PC-3 (cell line): ENCODE data around the gene MARF1. TPM values are rescaled to one million over a fixed set of nuclear protein-coding genes. Genes with fewer than 3 reads are reported as not detected.

ENCODE experiments used
- ATAC-seq: fragments of 200-7000 bp; cut with Tn5 transposase; 2 replicates; pipeline ENCODE4 v1.9.1; 2020; ENCODE audit warnings: mild to moderate bottlenecking, moderate library complexity
- BruUV-seq: library from RNA; stranded (reverse); fragments of 400-500 nt; replicated peaks from 2 replicates; lab custom pipeline; 2021; lab: Mats Ljungman, UMichigan
- CTCF ChIA-PET: fragments of 300-600 bp; sonication (Branson Sonifier 250); formaldehyde crosslinking; loops from one replicate; lab custom pipeline; 2022; ENCODE audit warnings: antibody characterized with exemption; lab: Charles Lee
- POLR2A ChIA-PET: fragments of 300-600 bp; sonication (Branson Sonifier 250); formaldehyde crosslinking; loops from one replicate; lab custom pipeline; 2022; ENCODE audit warnings: antibody characterized with exemption; ENCODE audit not compliant: unreplicated experiment; lab: Charles Lee
- DNase-seq: peaks from one replicate; pipeline ENCODE4 v3.0.0-alpha.2; 2015
- H2AFZ ChIP-seq: fragments of 300-600 bp; sonication (generic); 2 replicates; pipeline ENCODE4 v1.6.0; 2016; ENCODE audit warnings: antibody characterized with exemption, low read length
- H3F3A ChIP-seq: fragments of 300-600 bp; sonication (generic); one replicate; pipeline ENCODE4 v1.6.0; 2017; ENCODE audit warnings: antibody characterized with exemption, low read length, control low read depth, mild to moderate bottlenecking; ENCODE audit not compliant: unreplicated experiment
- H3K27ac ChIP-seq: fragments of 300-600 bp; sonication (generic); 2 replicates; pipeline ENCODE4 v1.5.1; 2016; ENCODE audit warnings: mild to moderate bottlenecking, low read length
- H3K27me3 ChIP-seq: fragments of 300-600 bp; sonication (generic); 2 replicates; pipeline ENCODE4 v1.6.1; 2016; ENCODE audit warnings: low read length, mixed read lengths
- H3K36me3 ChIP-seq: fragments of 300-600 bp; sonication (generic); 2 replicates; pipeline ENCODE4 v1.6.1; 2016; ENCODE audit warnings: low read depth, mixed run types, low read length, mixed read lengths
- H3K4me1 ChIP-seq: fragments of 300-600 bp; sonication (generic); 2 replicates; pipeline ENCODE4 v1.5.1; 2016; ENCODE audit warnings: low read length; ENCODE audit not compliant: insufficient read depth
- H3K4me2 ChIP-seq: fragments of 300-600 bp; sonication (generic); 2 replicates; pipeline ENCODE4 v1.6.0; 2016; ENCODE audit warnings: low read length
- H3K4me3 ChIP-seq: fragments of 300-600 bp; sonication (generic); 2 replicates; pipeline ENCODE4 v1.5.1; 2016; ENCODE audit warnings: mild to moderate bottlenecking, low read length, mixed read lengths
- H3K79me2 ChIP-seq: fragments of 300-600 bp; sonication (generic); 2 replicates; pipeline ENCODE4 v1.6.1; 2017; ENCODE audit warnings: low read length, mixed read lengths
- H3K9ac ChIP-seq: fragments of 300-600 bp; sonication (generic); 2 replicates; pipeline ENCODE4 v1.6.0; 2016; ENCODE audit warnings: mild to moderate bottlenecking, low read length
- H3K9me2 ChIP-seq: fragments of 300-600 bp; sonication (generic); replicated peaks from 2 replicates; pipeline ENCODE4 v1.6.1; 2016; ENCODE audit warnings: mixed run types, low read length, mixed read lengths
- H3K9me3 ChIP-seq: fragments of 300-600 bp; sonication (generic); 2 replicates; pipeline ENCODE4 v1.6.1; 2016; ENCODE audit warnings: low read length, mixed read lengths
- H4K20me1 ChIP-seq: fragments of 300-600 bp; sonication (generic); 2 replicates; pipeline ENCODE4 v1.6.1; 2016; ENCODE audit warnings: low read length, mixed read lengths
- CTCF ChIP-seq: fragments of 300-600 bp; sonication (generic); conservative IDR thresholded peaks from 2 replicates; pipeline ENCODE4 v1.5.1; 2017; ENCODE audit warnings: antibody characterized with exemption, low read depth, mild to moderate bottlenecking, low read length
- EZH2 ChIP-seq: fragments of 300-600 bp; sonication (generic); IDR thresholded peaks from one replicate; pipeline ENCODE4 v1.6.1; 2017; ENCODE audit warnings: antibody characterized with exemption, mild to moderate bottlenecking, low read length; ENCODE audit not compliant: unreplicated experiment
- EZH2phosphoT487 ChIP-seq: fragments of 300-600 bp; sonication (generic); IDR thresholded peaks from 2 replicates; pipeline ENCODE4 v1.6.1; 2018; ENCODE audit warnings: mild to moderate bottlenecking, antibody characterized with exemption, low read length, borderline replicate concordance
- intact Hi-C: fragments of 100-400 bp; cut with micrococcal nuclease; formaldehyde crosslinking; loops from 2 replicates; pipeline ENCODE4 v1.9.0; 2023
- total RNA-seq: library from RNA; depleted of rRNA; stranded (reverse); fragments of >200 nt; gene quantifications from 2 replicates; pipeline ENCODE4 v1.2.3, GENCODE V29; 2014

Gene MARF1
- total RNA-seq, 1 experiment from 2014 or later: 6.7 TPM

GRCh38 chr16:15597822-15598647 lies 44.9 kb downstream of the MARF1 start:
- no TSS peak for BruUV-seq
- Histone ChIP-seq H3K4me3 (no peak overlapping the region), H4K20me1 (no peaks in the 10 kb centered on the region), H3F3A (no peaks in the 10 kb centered on the region), H3K9me2 (no peaks in the 10 kb centered on the region), H3K36me3 (peaks cover 7% of the 10 kb centered on the region; the same call in 1 of the 2 replicates), H3K79me2 (no peaks in the 10 kb centered on the region), H3K9me3 (no peaks in the 10 kb centered on the region), H3K27ac (no peak overlapping the region), H3K4me2 (no peak overlapping the region), H3K4me1 (no peaks in the 10 kb centered on the region), H3K9ac (no peak overlapping the region), H3K27me3 (no peaks in the 10 kb centered on the region), H2AFZ (no peak overlapping the region)
- intact Hi-C loops: no loop called here
- TF ChIP-seq EZH2phosphoT487 (no peak), EZH2 (no peak), CTCF (no peak)
- POLR2A ChIA-PET: no interaction called here
- no peak for DNase-seq
- CTCF ChIA-PET: no interaction called here
- ATAC-seq: no peak

- H3K9me3 ChIP-seq: no peaks in the 10 kb centered on the region
- H3K9me2 ChIP-seq: no peaks in the 10 kb centered on the region
- H3K27me3 ChIP-seq: no peaks in the 10 kb centered on the region
- no peaks in the 10 kb centered on the region for H3K4me1 ChIP-seq
- no peaks in the 10 kb centered on the region for H4K20me1 ChIP-seq
- ATAC-seq (no peak), DNase-seq (no peak)
- POLR2A ChIA-PET: no interaction called here
- intact Hi-C loops: no loop called here
- no peak overlapping the region for H3K9ac ChIP-seq
- H2AFZ ChIP-seq: no peak overlapping the region
- no TSS peak for BruUV-seq
- H3K36me3 ChIP-seq: peaks cover 7% of the 10 kb centered on the region; the same call in 1 of the 2 replicates
- TF ChIP-seq EZH2 (no peak), EZH2phosphoT487 (no peak), CTCF (no peak)
- H3F3A ChIP-seq: no peaks in the 10 kb centered on the region
- no peak overlapping the region for H3K4me2 ChIP-seq
- CTCF ChIA-PET: no interaction called here
- H3K27ac ChIP-seq: no peak overlapping the region
- no peak overlapping the region for H3K4me3 ChIP-seq
- no peaks in the 10 kb centered on the region for H3K79me2 ChIP-seq
Observed at GRCh38 chr16:15597135-15597534, 45.8 kb downstream of the MARF1 start.

GRCh38 chr16:15594711-15595320 lies 48.1 kb downstream of the MARF1 start:
- Histone ChIP-seq H3K27me3 (no peaks in the 10 kb centered on the region), H3K36me3 (no peaks in the 10 kb centered on the region; the same call in 1 of the 2 replicates), H3K9me3 (no peaks in the 10 kb centered on the region), H3K9ac (no peak overlapping the region), H2AFZ (no peak overlapping the region), H3K4me2 (no peak overlapping the region), H3K4me3 (no peak overlapping the region), H4K20me1 (no peaks in the 10 kb centered on the region), H3K4me1 (peaks cover 11% of the 10 kb centered on the region), H3K9me2 (no peaks in the 10 kb centered on the region), H3K79me2 (no peaks in the 10 kb centered on the region), H3K27ac (no peak overlapping the region), H3F3A (no peaks in the 10 kb centered on the region)
- DNase-seq: no peak
- ATAC-seq: no peak
- CTCF ChIA-PET: no interaction called here
- POLR2A ChIA-PET: no interaction called here
- BruUV-seq: no TSS peak
- intact Hi-C loops: no loop called here
- TF ChIP-seq EZH2 (no peak), CTCF (no peak), EZH2phosphoT487 (no peak)
